CD14-positive monocyte (primary cell): ENCODE data around the gene C10orf105. TPM values are rescaled to one million over a fixed set of nuclear protein-coding genes. Genes with fewer than 3 reads are reported as not detected.

ENCODE experiments used
- DNase-seq, 3 donors: peaks; one replicate each; pipeline ENCODE4 v3.0.0-alpha.2; 2011 to 2022
- H2AFZ ChIP-seq: 2 replicates; pipeline ENCODE4 v1.6.0; 2012; ENCODE audit warnings: mild to moderate bottlenecking, low read depth, low read length, inconsistent platforms; ENCODE audit not compliant: insufficient read depth, poor library complexity, severe bottlenecking
- H3K27ac ChIP-seq, 2 donors: 1 replicate in 1 of 2; 2 replicates in 1 of 2; pipeline ENCODE4 v1.5.1; 2012 to 2013; ENCODE audit warnings: low read length in 2 of 2, control low read depth in 1 of 2, inconsistent platforms in 1 of 2, low read depth in 1 of 2, mild to moderate bottlenecking in 1 of 2
- H3K27me3 ChIP-seq, 2 donors: one replicate each; pipeline versions ENCODE4 v1.6.0 to v1.6.1; 2011 to 2013; ENCODE audit warnings: low read length in 2 of 2; ENCODE audit not compliant: control insufficient read depth in 2 of 2, insufficient read depth in 2 of 2
- H3K36me3 ChIP-seq, 2 donors: replicated peaks in 1 of 2; 1 replicate in 1 of 2; 2 replicates in 1 of 2; pipeline versions ENCODE4 v1.5.1 to v1.6.1; 2012 to 2013; ENCODE audit warnings: low read length in 2 of 2, control low read depth in 1 of 2, inconsistent platforms in 1 of 2, mild to moderate bottlenecking in 1 of 2; ENCODE audit not compliant: insufficient read depth in 2 of 2, control insufficient read depth in 1 of 2
- H3K4me1 ChIP-seq, 2 donors: 1 replicate in 1 of 2; 2 replicates in 1 of 2; pipeline versions ENCODE4 v1.5.1 to v1.6.1; 2012 to 2013; ENCODE audit warnings: low read length in 2 of 2, control low read depth in 1 of 2, inconsistent platforms in 1 of 2, mild to moderate bottlenecking in 1 of 2, moderate library complexity in 1 of 2; ENCODE audit not compliant: insufficient read depth in 2 of 2, control insufficient read depth in 1 of 2
- H3K4me2 ChIP-seq: replicated peaks from 2 replicates; pipeline ENCODE3; 2012; ENCODE audit warnings: low read length, moderate library complexity, mild to moderate bottlenecking; ENCODE audit not compliant: poor library complexity, severe bottlenecking; ENCODE audit errors: extremely low read depth
- H3K4me3 ChIP-seq, 3 experiments: fragments of 200-600 bp in 1 of 3; sonication (generic) in 1 of 3; replicated peaks in 1 of 3; 1 replicate in 2 of 3; 2 replicates in 1 of 3; pipeline ENCODE4 v1.5.1; 2011 to 2013; ENCODE audit warnings: low read length in 3 of 3, mild to moderate bottlenecking in 3 of 3, control low read depth in 2 of 3, low read depth in 2 of 3, inconsistent platforms in 1 of 3, moderate library complexity in 1 of 3
- H3K79me2 ChIP-seq: 2 replicates; pipeline ENCODE4 v1.6.0; 2012; ENCODE audit warnings: mild to moderate bottlenecking, control low read depth, inconsistent platforms, low read length, moderate library complexity; ENCODE audit not compliant: insufficient read depth
- H3K9ac ChIP-seq: 2 replicates; pipeline ENCODE4 v1.6.0; 2017; ENCODE audit warnings: low read length, mild to moderate bottlenecking; ENCODE audit not compliant: insufficient read depth, poor library complexity, severe bottlenecking
- H3K9me3 ChIP-seq, 2 donors: replicated peaks in 1 of 2; 1 replicate in 1 of 2; 2 replicates in 1 of 2; pipeline versions ENCODE4 v1.5.1 to v1.6.1; 2012 to 2013; ENCODE audit warnings: low read length in 2 of 2, control low read depth in 1 of 2; ENCODE audit not compliant: control insufficient read depth in 1 of 2, insufficient read depth in 1 of 2
- H4K20me1 ChIP-seq: 2 replicates; pipeline ENCODE4 v1.6.0; 2012; ENCODE audit warnings: mild to moderate bottlenecking, low read length, control low read depth, moderate library complexity; ENCODE audit not compliant: insufficient read depth
- H3K27ac Mint-ChIP-seq, 7 donors: one replicate each; pipeline ENCODE4 v1.8.0; 2020; ENCODE audit warnings: mild to moderate bottlenecking in 7 of 7, mixed read lengths in 7 of 7, moderate library complexity in 6 of 7, inconsistent platforms in 2 of 7
- H3K27me3 Mint-ChIP-seq, 3 donors: one replicate each; pipeline ENCODE4 v1.8.0; 2021 to 2022; ENCODE audit warnings: low read depth in 3 of 3, mild to moderate bottlenecking in 3 of 3, mixed read lengths in 3 of 3, moderate library complexity in 3 of 3, inconsistent platforms in 1 of 3
- H3K36me3 Mint-ChIP-seq, 2 donors: one replicate each; pipeline ENCODE4 v1.8.0; 2020; ENCODE audit warnings: mixed read lengths in 2 of 2, inconsistent platforms in 1 of 2, mild to moderate bottlenecking in 1 of 2
- H3K4me1 Mint-ChIP-seq: one replicate; pipeline ENCODE4 v1.8.0; 2020; ENCODE audit warnings: mild to moderate bottlenecking, mixed read lengths
- H3K4me3 Mint-ChIP-seq, 2 donors: one replicate each; pipeline ENCODE4 v1.8.0; 2020; ENCODE audit warnings: mild to moderate bottlenecking in 2 of 2, mixed read lengths in 2 of 2, moderate library complexity in 1 of 2
- H3K9me3 Mint-ChIP-seq, 7 donors: one replicate each; pipeline ENCODE4 v1.8.0; 2020 to 2022; ENCODE audit warnings: mixed read lengths in 7 of 7, mild to moderate bottlenecking in 6 of 7, moderate library complexity in 6 of 7, inconsistent platforms in 2 of 7
- CTCF ChIP-seq: fragments of 200-600 bp; IDR thresholded peaks from one replicate; pipeline ENCODE4 v1.8.0; 2022; ENCODE audit warnings: antibody characterized with exemption, mild to moderate bottlenecking
- WGBS: methylation state at CpG from one replicate; pipeline ENCODE4 v1.1.5; 2013; ENCODE audit warnings: missing lambda C conversion rate; ENCODE audit not compliant: insufficient coverage; 5-methylcytosine and 5-hydroxymethylcytosine counted together
- intact Hi-C, 2 donors: fragments of 100-400 bp; cut with micrococcal nuclease; formaldehyde crosslinking; loops; one replicate each; pipeline versions ENCODE4 v1.15.0 to v1.15.1; 2023
- polyA plus RNA-seq, 3 donors: library from polyadenylated mRNA; depleted of rRNA in 1 of 3; unstranded in 2 of 3; stranded (reverse) in 1 of 3; fragments of 300-500 nt in 2 of 3; fragments of >200 nt in 1 of 3; fragmentation: Illumina TruSeq in 2 of 3; gene quantifications; 1 replicate in 2 of 3; 2 replicates in 1 of 3; pipeline ENCODE4 v1.2.3, GENCODE V29; 2012 to 2021

The C10orf105 gene
- polyA plus RNA-seq, 3 donors, result 0.18 to 2.4 (median 0.48) TPM

GRCh38 chr10:71726580-71727104, 7.1 kb upstream of the C10orf105 start:
- Histone ChIP-seq H3K9ac (peak overlapping the region; percentile 62), H3K9me3 (no peaks in the 10 kb centered on the region), H3K27me3 (no peaks in the 10 kb centered on the region), H3K4me2 (peak overlapping the region; percentile 51), H3K4me3 (peak overlapping the region in 1 of 3 experiments; percentile 54), H4K20me1 (no peaks in the 10 kb centered on the region), H3K4me1 (peaks cover 70 to 88% of the 10 kb centered on the region in 2 donors), H3K27ac (peak overlapping the region; percentile 90 to 94), H3K79me2 (peaks cover 22% of the 10 kb centered on the region), H2AFZ (no peak overlapping the region), H3K36me3 (peaks cover 0 to 7% of the 10 kb centered on the region in 2 donors)
- TF ChIP-seq CTCF, result no peak
- no peak for DNase-seq
- WGBS, result 17% methylated on average over 8 of the region's 11 CpGs
- Mint-ChIP-seq H3K4me3 (peak overlapping the region; percentile 34 to 53), H3K4me1 (peaks cover 95% of the 10 kb centered on the region), H3K9me3 (peaks cover 0 to 3% (median 0%) of the 10 kb centered on the region in 7 donors), H3K36me3 (peaks cover 17 to 31% of the 10 kb centered on the region in 2 donors), H3K27me3 (peaks cover 0 to 4% (median 0%) of the 10 kb centered on the region in 3 donors), H3K27ac (peak overlapping the region; percentile 92 to 99 (median 97))
- intact Hi-C loops, result loop anchor here in 1 of 2 donors (5.0 kb wide), 2 partner anchors 41 to 86 kb away; no protein-coding TSS in a partner anchor

- H2AFZ ChIP-seq, result no peak overlapping the region
- peaks cover 0 to 2% of the 10 kb centered on the region in 2 donors for H3K36me3 ChIP-seq
- peak overlapping the region; percentile 90 to 94 for H3K27ac ChIP-seq
- H3K4me1 Mint-ChIP-seq, result peaks cover 95% of the 10 kb centered on the region
- peak overlapping the region; percentile 34 to 53 for H3K4me3 Mint-ChIP-seq
- 13% methylated on average over 2 of the region's 9 CpGs for WGBS
- H3K9me3 ChIP-seq, result no peaks in the 10 kb centered on the region
- peaks cover 17 to 28% of the 10 kb centered on the region in 2 donors for H3K36me3 Mint-ChIP-seq
- peak overlapping the region in 1 of 3 experiments; percentile 54 for H3K4me3 ChIP-seq
- H3K27me3 Mint-ChIP-seq, result peaks cover 0 to 4% (median 0%) of the 10 kb centered on the region in 3 donors
- intact Hi-C loops, result loop anchor here in 1 of 2 donors (5.0 kb wide), 2 partner anchors 41 to 86 kb away; no protein-coding TSS in a partner anchor
- H3K4me2 ChIP-seq, result peak overlapping the region; percentile 51
- peak; percentile 71 for TF ChIP-seq CTCF
- peaks cover 0 to 3% (median 0%) of the 10 kb centered on the region in 7 donors for H3K9me3 Mint-ChIP-seq
- peak overlapping the region; percentile 62 for H3K9ac ChIP-seq
- DNase-seq, result peak in 2 of 3 donors; percentile 53 to 78
- no peaks in the 10 kb centered on the region for H4K20me1 ChIP-seq
- no peaks in the 10 kb centered on the region for H3K27me3 ChIP-seq
- H3K4me1 ChIP-seq, result peaks cover 68 to 83% of the 10 kb centered on the region in 2 donors
- H3K27ac Mint-ChIP-seq, result peak overlapping the region; percentile 92 to 99 (median 97)
- peaks cover 22% of the 10 kb centered on the region for H3K79me2 ChIP-seq
These were observed 6.5 kb upstream of the C10orf105 start for GRCh38 chr10:71725998-71726579.
